Measurements from ENCODE around the gene TPH2.

Gene TPH2

GRCh38 chr12:71938728-71939385 is at the start of gene TPH2:
TSS of gene TPH2 (plus strand) at chr12:71938845. CDS start at chr12:71938987, 142 bp downstream.
- DNase-seq = peak; percentile 19

GRCh38 chr12:71890475-71890874 is 48.2 kb upstream of the TPH2 start:
- no peak for DNase-seq

- DNase-seq = no peak
Measured at GRCh38 chr12:71892059-71892458, 46.6 kb upstream of the TPH2 start.

GRCh38 chr12:71896205-71896882 is 42.3 kb upstream of the TPH2 start:
- DNase-seq = no peak

- DNase-seq = no peak
Measured at GRCh38 chr12:71900091-71900490, 38.6 kb upstream of the TPH2 start.

GRCh38 chr12:71904629-71905028 is 34.0 kb upstream of the TPH2 start:
- no peak for DNase-seq

GRCh38 chr12:71935594-71935993 is 3.1 kb upstream of the TPH2 start:
- no peak for DNase-seq

- DNase-seq = no peak
Measured at GRCh38 chr12:71940068-71940467, 1.4 kb downstream of the TPH2 start.

GRCh38 chr12:71941174-71941573 is 2.5 kb downstream of the TPH2 start:
- no peak for DNase-seq

GRCh38 chr12:71942259-71942658 is 3.6 kb downstream of the TPH2 start:
- DNase-seq = no peak

GRCh38 chr12:71942703-71943102 is 4.1 kb downstream of the TPH2 start:
- no peak for DNase-seq

GRCh38 chr12:71945121-71945520 is 6.5 kb downstream of the TPH2 start:
- no peak for DNase-seq

- no peak for DNase-seq
Measured at GRCh38 chr12:71945883-71946282, 7.2 kb downstream of the TPH2 start.

GRCh38 chr12:71947645-71948105 is 9.0 kb downstream of the TPH2 start:
- DNase-seq = no peak

GRCh38 chr12:71948390-71948789 is 9.7 kb downstream of the TPH2 start:
- DNase-seq = no peak

GRCh38 chr12:71949646-71950045 is 11.0 kb downstream of the TPH2 start:
- no peak for DNase-seq

GRCh38 chr12:71950404-71950803 is 11.8 kb downstream of the TPH2 start:
- DNase-seq = no peak

- no peak for DNase-seq
Measured at GRCh38 chr12:71950819-71951218, 12.2 kb downstream of the TPH2 start.

GRCh38 chr12:71954083-71954778 is 15.6 kb downstream of the TPH2 start:
- no peak for DNase-seq

- DNase-seq = no peak
Measured at GRCh38 chr12:71954861-71955260, 16.2 kb downstream of the TPH2 start.

- DNase-seq = no peak
Measured at GRCh38 chr12:71955970-71956369, 17.3 kb downstream of the TPH2 start.

- DNase-seq = no peak
Measured at GRCh38 chr12:71958056-71958455, 19.4 kb downstream of the TPH2 start.

GRCh38 chr12:71958457-71958856 is 19.8 kb downstream of the TPH2 start:
- no peak for DNase-seq

GRCh38 chr12:71958993-71959578 is 20.4 kb downstream of the TPH2 start:
- no peak for DNase-seq
